Measurements from ENCODE around the gene SLC25A46.

- TF ChIP-seq SRSF9 (IDR thresholded peaks at IDR 0.05; ENCODE audit: borderline replicate concordance, low read depth, low read length): no peak
- TF ChIP-seq, protein P1, sequence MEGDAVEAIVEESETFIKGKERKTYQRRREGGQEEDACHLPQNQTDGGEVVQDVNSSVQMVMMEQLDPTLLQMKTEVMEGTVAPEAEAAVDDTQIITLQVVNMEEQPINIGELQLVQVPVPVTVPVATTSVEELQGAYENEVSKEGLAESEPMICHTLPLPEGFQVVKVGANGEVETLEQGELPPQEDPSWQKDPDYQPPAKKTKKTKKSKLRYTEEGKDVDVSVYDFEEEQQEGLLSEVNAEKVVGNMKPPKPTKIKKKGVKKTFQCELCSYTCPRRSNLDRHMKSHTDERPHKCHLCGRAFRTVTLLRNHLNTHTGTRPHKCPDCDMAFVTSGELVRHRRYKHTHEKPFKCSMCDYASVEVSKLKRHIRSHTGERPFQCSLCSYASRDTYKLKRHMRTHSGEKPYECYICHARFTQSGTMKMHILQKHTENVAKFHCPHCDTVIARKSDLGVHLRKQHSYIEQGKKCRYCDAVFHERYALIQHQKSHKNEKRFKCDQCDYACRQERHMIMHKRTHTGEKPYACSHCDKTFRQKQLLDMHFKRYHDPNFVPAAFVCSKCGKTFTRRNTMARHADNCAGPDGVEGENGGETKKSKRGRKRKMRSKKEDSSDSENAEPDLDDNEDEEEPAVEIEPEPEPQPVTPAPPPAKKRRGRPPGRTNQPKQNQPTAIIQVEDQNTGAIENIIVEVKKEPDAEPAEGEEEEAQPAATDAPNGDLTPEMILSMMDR (IDR thresholded peaks at IDR 0.05 in 2 of 3, conservative IDR thresholded peaks at IDR 0.05 in 1 of 3; ENCODE audit: insufficient read depth in 2 of 3, low read depth in 1 of 3, low read length in 3 of 3): no peak
- no peak for TF ChIP-seq KLF13 (tag; IDR thresholded peaks at IDR 0.05; ENCODE audit: borderline replicate concordance, low read depth)
- no peak for TF ChIP-seq PREB (CRISPR knock-in tag; IDR thresholded peaks at IDR 0.05)
- no peak for TF ChIP-seq ERF (CRISPR knock-in tag; IDR thresholded peaks at IDR 0.05)
- no peak for TF ChIP-seq FOXA3 (CRISPR knock-in tag; conservative IDR thresholded peaks at IDR 0.05 in 1 of 2, IDR thresholded peaks at IDR 0.05 in 1 of 2)
- TF ChIP-seq KAT2B (IDR thresholded peaks at IDR 0.05; ENCODE audit: low read depth, low read length): no peak
- no peak for TF ChIP-seq MXD1 (CRISPR knock-in tag; IDR thresholded peaks at IDR 0.05; ENCODE audit: borderline replicate concordance, poor library complexity, severe bottlenecking)
These were observed 70.2 kb downstream of the SLC25A46 start for GRCh38 chr5:110809006-110809405.

Data from K562 (cell line).